HuH-7 (cell line): ENCODE data around the gene SPPL2A.
"Not testable (repeated sequence)": the region's sequence is repeated elsewhere in the genome, so short reads cannot be mapped to it uniquely, and the experiment has no call there.

Source experiments
- DNase-seq: peaks from one replicate; pipeline ENCODE4 v3.0.0; 2011; ENCODE audit warnings: low spot score

The SPPL2A gene

GRCh38 chr15:50767332-50767861, 1.9 kb upstream of the SPPL2A start:
- no peak for DNase-seq

GRCh38 chr15:50764461-50765194, 878 bp downstream of the SPPL2A start:
- no peak for DNase-seq

DNA sequence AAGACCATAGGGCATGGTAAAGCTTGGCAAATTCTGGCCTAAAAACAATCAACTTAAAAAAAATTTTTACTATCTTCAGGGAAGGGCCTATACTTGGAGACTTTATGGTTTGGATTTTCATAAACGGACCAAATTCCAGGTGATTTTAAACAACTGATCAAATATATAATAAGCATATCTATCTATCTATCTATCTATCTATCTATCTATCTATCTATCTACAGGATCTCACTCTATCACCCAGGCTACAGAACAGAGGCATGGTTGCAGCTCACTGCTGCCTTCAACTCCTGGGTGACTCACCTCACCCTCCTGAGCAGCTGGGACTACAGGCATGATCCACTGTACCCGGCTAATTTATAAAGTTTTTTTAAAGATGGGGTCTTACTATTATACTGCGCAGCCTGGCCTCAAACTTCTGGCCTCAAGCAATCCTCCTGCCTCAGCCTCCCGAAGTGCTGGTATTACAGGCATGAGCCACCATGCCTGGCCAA, 6.7 kb downstream of the SPPL2A start:
- no peak for DNase-seq

GRCh38 chr15:50753463-50753862, 12.0 kb downstream of the SPPL2A start:
- DNase-seq: no peak

DNA sequence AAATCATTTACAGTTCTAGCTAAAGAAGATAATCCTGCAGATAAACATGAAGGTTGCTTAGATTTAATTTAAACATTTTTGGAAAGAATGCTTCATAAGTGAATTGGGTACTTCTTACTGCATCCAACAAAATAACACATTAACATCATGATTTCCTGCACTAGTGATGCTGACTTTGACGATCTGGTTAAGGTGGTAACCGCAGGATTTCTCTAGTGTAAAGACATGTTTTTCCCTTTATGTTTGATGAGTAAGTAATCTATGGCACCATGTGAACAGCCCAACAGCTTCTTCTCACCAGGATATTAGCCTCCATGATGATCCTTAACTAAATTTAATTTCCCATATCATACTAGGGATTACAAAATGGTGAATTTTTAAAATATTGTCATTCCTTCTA, 14.1 kb downstream of the SPPL2A start:
- no peak for DNase-seq

DNA sequence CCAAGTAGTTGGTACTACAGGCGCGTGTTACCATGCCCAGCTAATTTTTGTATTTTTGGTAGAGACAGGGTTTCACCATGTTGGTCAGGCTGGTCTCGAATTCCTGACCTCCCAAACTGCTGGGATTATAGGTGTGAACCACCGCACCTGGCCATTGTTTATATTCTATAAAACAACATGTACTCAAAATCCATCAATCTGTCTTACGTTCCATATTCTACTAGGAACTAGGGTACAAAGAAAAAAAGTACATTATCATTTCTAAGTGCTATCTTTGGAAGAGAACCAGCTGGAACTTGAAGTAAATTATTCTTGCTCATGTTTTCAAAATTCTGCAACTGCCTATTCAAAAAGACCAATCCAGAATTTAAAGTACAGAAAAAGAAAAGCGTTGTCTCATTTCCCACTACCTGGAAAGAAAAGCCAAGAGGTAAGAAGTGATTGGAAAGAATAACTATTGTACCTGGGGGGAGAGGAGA, 15.2 kb downstream of the SPPL2A start:
- no peak for DNase-seq

DNA sequence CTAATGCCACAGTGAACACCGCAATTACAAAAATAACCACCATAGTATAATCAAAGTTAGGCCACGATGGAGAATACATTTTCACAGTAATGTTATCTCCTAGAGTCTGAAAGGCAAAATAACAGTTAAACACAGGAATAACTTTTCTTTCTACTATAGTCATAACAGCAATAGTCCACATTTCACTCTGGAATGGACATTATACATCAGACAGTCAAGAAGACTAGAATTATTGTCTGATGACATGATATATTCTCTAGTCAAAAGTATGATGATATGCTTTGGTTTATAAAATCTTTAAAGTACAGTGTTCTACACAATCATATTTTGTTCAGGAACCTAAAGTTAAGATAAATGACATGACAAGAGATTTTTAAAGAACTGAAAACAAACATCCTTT, 18.0 kb downstream of the SPPL2A start:
- no peak for DNase-seq

- no peak for DNase-seq
These were observed 20.9 kb downstream of the SPPL2A start for GRCh38 chr15:50744601-50745000.

- DNase-seq: no peak
These were observed 24.6 kb downstream of the SPPL2A start for GRCh38 chr15:50740955-50741354.

- DNase-seq: no peak
These were observed 28.7 kb downstream of the SPPL2A start for GRCh38 chr15:50736823-50737222.

GRCh38 chr15:50735156-50735555, 30.4 kb downstream of the SPPL2A start:
- DNase-seq: no peak

- no peak for DNase-seq
These were observed 39.2 kb downstream of the SPPL2A start for GRCh38 chr15:50726315-50726714.

DNA sequence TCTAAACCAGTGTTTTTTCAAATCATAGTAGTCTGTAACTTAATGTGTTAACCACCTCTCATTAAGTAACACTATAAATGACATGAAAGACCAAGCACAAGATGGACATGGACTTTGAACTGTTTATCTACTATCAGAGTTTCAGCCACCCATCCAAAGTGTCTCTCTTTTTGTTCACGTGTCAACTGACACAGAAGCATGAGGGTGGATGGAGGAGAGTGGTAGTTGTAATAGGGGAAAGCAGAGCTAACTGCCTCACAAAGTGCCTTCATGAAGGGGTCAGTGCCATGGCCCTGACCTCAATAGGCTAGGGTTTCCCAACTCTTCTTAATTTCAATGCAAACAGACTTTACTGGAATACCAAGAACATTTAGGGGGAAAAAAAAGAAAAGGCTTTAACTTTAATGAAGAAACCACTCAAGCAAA, 46.8 kb downstream of the SPPL2A start:
- DNase-seq: peak; percentile 72

DNA sequence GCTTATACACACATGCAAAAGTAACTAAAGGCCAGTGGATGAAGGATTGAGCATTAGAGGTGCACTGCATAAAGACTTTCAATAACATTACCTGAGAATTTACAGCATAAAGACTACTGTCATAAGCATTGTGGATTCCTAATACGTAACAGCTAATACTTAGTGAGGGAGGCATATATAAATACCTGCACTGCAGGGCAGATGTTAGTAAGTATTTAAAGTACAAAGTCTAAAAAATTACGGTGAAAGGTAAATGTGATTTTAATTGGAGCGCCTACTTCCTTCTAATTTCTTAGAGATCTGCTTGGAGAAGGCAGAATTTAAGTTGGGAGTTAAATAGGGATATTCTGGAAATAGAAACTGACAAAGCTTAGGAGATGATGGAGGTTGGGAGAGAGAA, 53.5 kb downstream of the SPPL2A start:
- DNase-seq: no peak

DNA sequence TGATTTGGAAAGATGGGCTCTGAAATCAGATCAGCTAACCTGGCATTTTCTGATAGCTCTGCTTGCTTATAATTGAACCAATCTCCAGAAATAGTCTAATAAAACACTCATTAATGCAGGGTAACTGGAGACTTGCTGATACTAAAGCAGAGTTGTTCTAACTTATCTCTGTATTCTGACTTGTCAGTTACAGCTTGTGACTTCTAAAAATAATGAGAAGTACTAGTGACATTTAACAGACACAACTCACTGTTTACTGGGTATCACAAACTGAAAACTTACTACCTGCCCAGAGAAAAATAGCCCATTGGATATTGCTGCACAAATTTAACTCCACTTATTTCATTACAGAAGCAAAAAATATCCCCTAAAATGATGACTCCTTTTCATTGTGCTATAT, 54.9 kb downstream of the SPPL2A start:
- no peak for DNase-seq

GRCh38 chr15:50707878-50708427, 57.6 kb downstream of the SPPL2A start:
- no peak for DNase-seq

DNA sequence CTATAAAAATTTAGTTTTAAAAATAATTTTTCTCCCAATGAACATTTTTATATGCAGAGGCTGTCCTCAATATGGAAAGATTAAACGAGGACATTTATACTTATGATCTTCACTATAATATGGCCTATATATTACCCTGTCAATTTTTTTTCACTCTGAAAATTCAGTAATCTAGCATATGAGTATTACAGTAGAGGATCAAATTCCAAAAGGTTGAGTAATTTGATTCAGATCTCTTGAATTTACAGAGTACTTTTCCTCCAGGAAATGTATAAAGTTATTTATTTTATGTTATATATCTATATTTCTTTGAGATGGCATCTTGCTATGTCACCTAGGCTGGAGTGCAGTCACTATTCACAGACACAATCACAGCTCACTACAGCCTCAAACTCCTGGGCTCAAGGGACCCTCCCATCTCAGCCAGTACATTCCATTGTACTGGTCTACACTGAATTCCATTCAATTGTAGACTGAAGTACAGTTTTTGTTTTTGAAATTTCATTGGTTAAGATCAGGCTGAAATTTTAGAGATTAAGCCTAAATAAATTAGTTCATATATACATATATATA, 62.7 kb downstream of the SPPL2A start:
- no peak for DNase-seq

DNA sequence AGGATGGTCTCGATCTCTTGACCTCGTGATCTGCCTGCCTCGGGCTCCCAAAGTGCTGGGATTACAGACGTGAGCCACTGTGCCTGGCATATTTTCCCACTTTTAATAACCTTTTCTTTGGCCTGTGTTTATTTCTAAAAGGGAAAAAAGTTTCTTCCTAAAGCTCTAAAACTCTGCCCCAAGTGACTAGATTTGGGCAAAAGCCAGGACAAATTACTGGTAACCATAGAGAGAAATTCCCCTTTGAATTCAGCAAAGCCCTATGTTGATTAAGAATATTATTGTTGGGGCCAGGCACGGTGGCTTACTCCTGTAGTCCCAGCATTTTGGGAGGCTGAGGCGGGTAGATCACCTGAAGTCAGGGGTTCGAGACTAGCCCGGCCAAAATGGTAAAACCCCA, 67.4 kb downstream of the SPPL2A start:
- no peak for DNase-seq

DNA sequence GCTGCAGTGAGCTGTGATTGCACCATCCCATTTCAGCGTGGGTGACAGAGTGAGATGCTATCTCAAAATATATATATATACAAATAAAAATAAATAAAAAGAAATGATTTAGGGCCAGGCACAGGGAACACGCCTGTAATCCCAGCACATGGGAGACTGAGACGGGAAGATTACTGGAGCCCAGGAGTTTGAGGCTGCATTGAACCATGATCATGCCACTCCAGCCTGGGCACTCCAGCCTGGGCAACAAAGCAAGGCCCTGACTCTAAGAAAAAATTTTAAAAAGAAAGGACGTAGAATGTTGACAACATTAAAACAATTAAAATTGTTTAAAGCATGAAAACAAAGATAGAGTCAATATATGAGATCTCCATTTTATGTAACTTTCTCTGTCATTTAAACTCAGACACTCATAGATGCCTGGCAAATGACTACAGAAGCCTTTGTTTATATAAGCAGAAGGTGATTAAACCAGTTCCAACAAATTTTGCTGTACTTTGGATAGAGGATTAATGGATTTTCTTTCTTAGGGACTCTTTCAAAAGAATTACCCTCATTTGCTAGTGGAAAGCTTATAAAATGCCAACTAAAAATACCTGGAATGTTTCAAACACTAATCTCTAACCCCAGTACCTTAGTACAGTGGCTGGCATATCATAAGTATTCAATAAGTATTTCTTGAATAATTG, 68.3 kb downstream of the SPPL2A start:
- DNase-seq: no peak

DNA sequence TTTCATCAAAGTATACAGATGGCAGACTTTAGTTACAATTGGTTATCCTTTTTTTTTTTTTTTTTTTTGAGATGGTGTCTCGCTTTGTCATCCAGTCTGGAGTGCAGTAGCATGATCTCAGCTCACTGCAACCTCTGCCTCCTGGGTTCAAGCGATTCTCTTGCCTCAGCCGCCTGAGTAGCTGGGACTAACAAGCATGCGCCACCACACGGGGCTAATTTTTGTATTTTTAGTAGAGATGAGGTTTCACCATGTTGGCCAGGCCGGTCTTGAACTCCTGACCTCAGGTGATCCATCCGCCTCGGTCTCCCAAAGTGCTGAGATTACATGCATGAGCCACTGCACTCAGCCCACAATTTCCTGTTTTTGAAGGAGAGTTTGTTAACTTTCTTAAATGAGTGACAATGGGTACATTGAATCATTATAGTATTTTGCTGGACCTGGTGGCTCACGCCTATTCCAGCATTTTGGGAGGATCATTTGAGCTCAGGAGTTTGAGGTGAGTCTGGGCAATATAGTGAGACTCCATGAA, 70.8 kb downstream of the SPPL2A start:
- DNase-seq: not testable (repeated sequence)

GRCh38 chr15:50687302-50687902, 78.1 kb downstream of the SPPL2A start:
- no peak for DNase-seq
